ENCODE measurements around the gene SLC22A3.

- TF ChIP-seq EZH2 (IDR thresholded peaks at IDR 0.05) (no peak), POLR2A (IDR thresholded peaks at IDR 0.05; ENCODE audit: borderline replicate concordance, extremely low read depth, insufficient read depth, insufficient read length) (no peak), CTCF (IDR thresholded peaks at IDR 0.05 in 2 of 3, conservative IDR thresholded peaks at IDR 0.05 in 1 of 3; ENCODE audit: borderline replicate concordance in 1 of 3, insufficient read depth in 1 of 3, low read depth in 2 of 3, low read length in 2 of 3) (no peak), EZH2phosphoT487 (IDR thresholded peaks at IDR 0.05; ENCODE audit: borderline replicate concordance) (no peak), JUND (IDR thresholded peaks at IDR 0.05) (no peak), MAX (IDR thresholded peaks at IDR 0.05) (no peak), RAD21 (IDR thresholded peaks at IDR 0.05; ENCODE audit: low read depth) (no peak), ATF3 (IDR thresholded peaks at IDR 0.05) (no peak)
Observed at GRCh38 chr6:160454303-160454702, 106.1 kb downstream of the SLC22A3 start.
